Measurements from ENCODE around the gene RPS5.

The RPS5 gene

GRCh38 chr19:58408152-58409009 is 21.3 kb downstream of the RPS5 start, which contains the start of gene ZNF584:
TSS of gene ZNF584 (plus strand) at chr19:58408649. CDS start at chr19:58409148, 499 bp downstream.
- peak within 1 kb of the TSS; percentile 76 for H3K4me3 ChIP-seq (ENCODE audit: low read depth, low read length)
- peak; percentile 20 for TF ChIP-seq CTCF (IDR thresholded peaks at IDR 0.05; ENCODE audit: low read depth, low read length, missing control alignments)
- DNase-seq (ENCODE audit: low read depth), result peak; percentile 79

- no peak for TF ChIP-seq CTCF (IDR thresholded peaks at IDR 0.05; ENCODE audit: low read depth, low read length, missing control alignments)
- DNase-seq (ENCODE audit: low read depth), result no peak
Measured at GRCh38 chr19:58409010-58409790, 22.1 kb downstream of the RPS5 start.

GRCh38 chr19:58416604-58417003 is 29.5 kb downstream of the RPS5 start:
- no peak for TF ChIP-seq CTCF (IDR thresholded peaks at IDR 0.05; ENCODE audit: low read depth, low read length, missing control alignments)
- no peak overlapping the region for H3K4me3 ChIP-seq (ENCODE audit: low read depth, low read length)
- DNase-seq (ENCODE audit: low read depth), result no peak

More at GRCh38 chr19:58409010-58409790, 22.1 kb downstream of the RPS5 start:
- H3K4me3 ChIP-seq (ENCODE audit: low read depth, low read length), result peak overlapping the region; percentile 76

- no peak for TF ChIP-seq CTCF (IDR thresholded peaks at IDR 0.05; ENCODE audit: low read depth, low read length, missing control alignments)
- H3K4me3 ChIP-seq (ENCODE audit: low read depth, low read length), result no peak overlapping the region
- no peak for DNase-seq (ENCODE audit: low read depth)
Measured at GRCh38 chr19:58417071-58417470, 30.0 kb downstream of the RPS5 start.

- DNase-seq (ENCODE audit: low read depth), result no peak
- no peak for TF ChIP-seq CTCF (IDR thresholded peaks at IDR 0.05; ENCODE audit: low read depth, low read length, missing control alignments)
- H3K4me3 ChIP-seq (ENCODE audit: low read depth, low read length), result no peak overlapping the region
Measured at GRCh38 chr19:58428617-58429016, 41.5 kb downstream of the RPS5 start.

GRCh38 chr19:58429745-58430144 is 42.7 kb downstream of the RPS5 start:
- no peak for TF ChIP-seq CTCF (IDR thresholded peaks at IDR 0.05; ENCODE audit: low read depth, low read length, missing control alignments)
- DNase-seq (ENCODE audit: low read depth), result no peak
- H3K4me3 ChIP-seq (ENCODE audit: low read depth, low read length), result no peak overlapping the region
